Ishikawa (cell line): ENCODE measurements around the gene CYP3A4.

ENCODE experiments used
- CEBPB ChIP-seq: IDR thresholded peaks from 2 replicates; pipeline ENCODE4 v1.6.1; 2012
- CREB1 ChIP-seq: IDR thresholded peaks from 2 replicates; pipeline ENCODE4 v1.6.1; 2012; ENCODE audit warnings: low read depth
- EGR1 ChIP-seq: IDR thresholded peaks from 2 replicates; pipeline ENCODE4 v1.6.1; 2012
- EP300 ChIP-seq: IDR thresholded peaks from 2 replicates; pipeline ENCODE4 v1.6.1; 2012; ENCODE audit warnings: borderline replicate concordance
- FOXM1 ChIP-seq: IDR thresholded peaks from 2 replicates; pipeline ENCODE4 v1.6.1; 2012; ENCODE audit warnings: low read depth, borderline replicate concordance
- NFIC ChIP-seq: IDR thresholded peaks from 2 replicates; pipeline ENCODE4 v1.6.1; 2012
- RAD21 ChIP-seq: IDR thresholded peaks from 2 replicates; pipeline ENCODE4 v1.6.1; 2012; ENCODE audit warnings: low read depth
- REST ChIP-seq: IDR thresholded peaks from 2 replicates; pipeline ENCODE4 v1.6.1; 2012; ENCODE audit warnings: low read depth, mild to moderate bottlenecking
- TAF1 ChIP-seq: IDR thresholded peaks from 2 replicates; pipeline ENCODE4 v1.6.1; 2012; ENCODE audit warnings: low read depth, mild to moderate bottlenecking
- TCF12 ChIP-seq: IDR thresholded peaks from 2 replicates; pipeline ENCODE4 v1.6.1; 2012; ENCODE audit warnings: low read depth
- TEAD4 ChIP-seq: IDR thresholded peaks from 2 replicates; pipeline ENCODE4 v1.6.1; 2012
- YY1 ChIP-seq: IDR thresholded peaks from 2 replicates; pipeline ENCODE4 v1.6.1; 2012; ENCODE audit warnings: low read depth
- ZBTB7A ChIP-seq: IDR thresholded peaks from 2 replicates; pipeline ENCODE4 v1.6.1; 2012; ENCODE audit warnings: low read depth
- TF ChIP-seq, protein P1 (sequence below): IDR thresholded peaks from 2 replicates; pipeline ENCODE4 v1.6.1; 2012

- TF ChIP-seq ZBTB7A (no peak), REST (no peak), TAF1 (no peak), EP300 (no peak), FOXM1 (no peak), CREB1 (no peak), CEBPB (no peak), YY1 (no peak), NFIC (no peak), RAD21 (no peak), EGR1 (no peak), TCF12 (no peak), TEAD4 (no peak)
- TF ChIP-seq, protein P1, sequence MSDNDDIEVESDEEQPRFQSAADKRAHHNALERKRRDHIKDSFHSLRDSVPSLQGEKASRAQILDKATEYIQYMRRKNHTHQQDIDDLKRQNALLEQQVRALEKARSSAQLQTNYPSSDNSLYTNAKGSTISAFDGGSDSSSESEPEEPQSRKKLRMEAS: no peak
Measured at GRCh38 chr7:99731638-99732374, 52.2 kb downstream of the CYP3A4 start.
